Measurements from ENCODE around the gene TAGAP. TPM values are rescaled to one million over a fixed set of nuclear protein-coding genes. Genes with fewer than 3 reads are reported as not detected.

TAGAP gene
- total RNA-seq, 1 experiment from 2014 or later, result not detected

DNA sequence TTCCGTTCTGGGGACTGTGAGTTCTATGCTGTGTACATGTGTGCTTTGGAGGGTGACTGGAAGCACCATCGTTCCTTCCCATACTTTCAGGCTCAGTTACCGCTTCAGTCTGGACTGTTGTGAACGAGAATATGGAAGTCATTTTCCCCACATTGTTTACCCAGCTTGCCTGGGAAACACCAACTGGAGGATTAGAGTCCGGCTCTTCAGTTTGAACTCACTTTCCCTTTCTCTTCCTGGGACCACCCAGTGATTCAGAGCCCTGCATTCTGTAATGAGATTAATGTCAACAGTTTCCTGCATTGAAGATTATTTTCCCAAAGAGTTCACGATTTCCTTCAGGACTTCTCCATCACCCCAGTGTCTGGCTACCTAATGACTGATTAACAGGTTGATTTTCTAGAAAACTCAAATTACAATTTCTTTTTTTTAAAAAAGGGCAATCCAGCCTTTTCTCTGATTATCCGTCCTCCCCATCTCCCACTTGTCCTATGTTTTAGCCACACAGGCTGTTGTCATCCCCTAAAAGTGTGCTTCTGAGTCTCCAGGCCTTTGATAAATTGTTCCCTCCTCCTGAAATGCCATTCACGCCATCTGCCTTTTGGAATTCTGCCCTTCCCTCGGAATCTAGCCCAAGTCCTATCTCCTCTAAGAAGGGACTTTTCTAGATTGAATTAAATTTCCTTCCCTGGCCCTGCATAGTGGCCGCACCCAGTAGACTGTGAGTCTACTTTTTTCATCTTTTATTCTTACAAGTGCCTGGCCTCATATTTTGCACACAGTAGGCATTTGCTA is 3.3 kb upstream of the TAGAP start:
- Mint-ChIP-seq H3K27ac (no peak overlapping the region; a peak in 1 of 7 replicates), H3K9me3 (no peaks in the 10 kb centered on the region), H3K36me3 (ENCODE audit: insufficient read depth in 1 of 3, low read depth in 3 of 3) (no peaks in the 10 kb centered on the region), H3K27me3 (ENCODE audit: low read depth) (no peaks in the 10 kb centered on the region; the same call in 1 of the 2 replicates), H3K4me1 (peaks cover under 1 to 10% of the 10 kb centered on the region in 2 experiments; a peak in 3 of 4 replicates), H3K4me3 (no peak overlapping the region)
- H3K27me3 ChIP-seq (ENCODE audit: insufficient read depth, low read length), result no peaks in the 10 kb centered on the region
- no peaks in the 10 kb centered on the region for H3K4me1 ChIP-seq (ENCODE audit: insufficient read depth, low read length)
- H3K9me3 ChIP-seq (ENCODE audit: control insufficient read depth, low read depth, low read length), result no peaks in the 10 kb centered on the region
- no peak overlapping the region for H4K5ac ChIP-seq (ENCODE audit: insufficient read length, low read depth, low read length)
- H3K14ac ChIP-seq (ENCODE audit: insufficient read depth, low read length), result no peak overlapping the region
- H3K4ac ChIP-seq (ENCODE audit: low read depth, low read length), result no peak overlapping the region
- H4K91ac ChIP-seq (ENCODE audit: insufficient read length, low read depth, low read length), result no peak overlapping the region
- no peak overlapping the region for H2BK12ac ChIP-seq (ENCODE audit: insufficient read length, low read depth, low read length)
- TF ChIP-seq, protein P1, sequence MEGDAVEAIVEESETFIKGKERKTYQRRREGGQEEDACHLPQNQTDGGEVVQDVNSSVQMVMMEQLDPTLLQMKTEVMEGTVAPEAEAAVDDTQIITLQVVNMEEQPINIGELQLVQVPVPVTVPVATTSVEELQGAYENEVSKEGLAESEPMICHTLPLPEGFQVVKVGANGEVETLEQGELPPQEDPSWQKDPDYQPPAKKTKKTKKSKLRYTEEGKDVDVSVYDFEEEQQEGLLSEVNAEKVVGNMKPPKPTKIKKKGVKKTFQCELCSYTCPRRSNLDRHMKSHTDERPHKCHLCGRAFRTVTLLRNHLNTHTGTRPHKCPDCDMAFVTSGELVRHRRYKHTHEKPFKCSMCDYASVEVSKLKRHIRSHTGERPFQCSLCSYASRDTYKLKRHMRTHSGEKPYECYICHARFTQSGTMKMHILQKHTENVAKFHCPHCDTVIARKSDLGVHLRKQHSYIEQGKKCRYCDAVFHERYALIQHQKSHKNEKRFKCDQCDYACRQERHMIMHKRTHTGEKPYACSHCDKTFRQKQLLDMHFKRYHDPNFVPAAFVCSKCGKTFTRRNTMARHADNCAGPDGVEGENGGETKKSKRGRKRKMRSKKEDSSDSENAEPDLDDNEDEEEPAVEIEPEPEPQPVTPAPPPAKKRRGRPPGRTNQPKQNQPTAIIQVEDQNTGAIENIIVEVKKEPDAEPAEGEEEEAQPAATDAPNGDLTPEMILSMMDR (conservative IDR thresholded peaks at IDR 0.05), result no peak
- H2AK5ac ChIP-seq (ENCODE audit: insufficient read length, low read length), result no peak overlapping the region
- H3T11ph ChIP-seq (ENCODE audit: low read length), result no peak overlapping the region
- H4K20me1 ChIP-seq (ENCODE audit: control insufficient read depth, insufficient read depth, insufficient read length), result no peaks in the 10 kb centered on the region
- no peak overlapping the region for H3K18ac ChIP-seq (ENCODE audit: insufficient read length, low read depth, low read length)
- H3K23ac ChIP-seq (ENCODE audit: insufficient read length, low read depth, low read length), result no peak overlapping the region
- no peak for DNase-seq
- no peak overlapping the region for H2BK120ac ChIP-seq (ENCODE audit: low read depth, low read length, poor library complexity, severe bottlenecking)
- no peaks in the 10 kb centered on the region for H3K79me2 ChIP-seq (ENCODE audit: insufficient read depth, low read length)
- no peak overlapping the region for H2BK20ac ChIP-seq (ENCODE audit: low read depth, low read length, poor library complexity, severe bottlenecking)
- no peak overlapping the region for H3K27ac ChIP-seq (ENCODE audit: insufficient read length, low read depth, low read length)
- H3K79me1 ChIP-seq (ENCODE audit: insufficient read depth, low read depth, low read length, poor library complexity, severe bottlenecking), result no peaks in the 10 kb centered on the region
- no CpG with 5 or more reads among the region's 10 CpGs for whole genome bisulfite sequencing (ENCODE audit: extremely low coverage, insufficient read length, low lambda C conversion rate)
- H4K8ac ChIP-seq (replicated peaks; ENCODE audit: insufficient read length, low read depth, low read length), result no peak overlapping the region
- no peak overlapping the region for H2AFZ ChIP-seq (ENCODE audit: low read length)
- H2BK15ac ChIP-seq (ENCODE audit: low read depth, low read length), result no peak overlapping the region
- no peak overlapping the region for H3K4me2 ChIP-seq (ENCODE audit: insufficient read depth, insufficient read length, low read length)
- H3K23me2 ChIP-seq (ENCODE audit: insufficient read length, low read depth, low read length, poor library complexity, severe bottlenecking), result no peaks in the 10 kb centered on the region
- H2BK5ac ChIP-seq (ENCODE audit: insufficient read length, low read length), result no peak overlapping the region
- H3K56ac ChIP-seq (ENCODE audit: insufficient read length, low read depth, low read length), result no peak overlapping the region
- H3K9ac ChIP-seq (ENCODE audit: extremely low read depth, insufficient read length, low read length), result no peak overlapping the region

Data from H9 (cell line).